ENCODE results near the gene GREB1L.

GRCh38 chr18:21281603-21282002 lies 39.6 kb downstream of the GREB1L start:
- TF ChIP-seq CTCF (IDR thresholded peaks at IDR 0.05) (no peak), EZH2 (IDR thresholded peaks at IDR 0.05; ENCODE audit: borderline replicate concordance, insufficient read depth, low read depth, low read length, poor library complexity, severe bottlenecking) (no peak)

Data from B cell (primary cell).